Measurements from ENCODE around the gene SPSB4. TPM values are rescaled to one million over a fixed set of nuclear protein-coding genes. Genes with fewer than 3 reads are reported as not detected.
"Not testable (repeated sequence)": the region's sequence is repeated elsewhere in the genome, so short reads cannot be mapped to it uniquely, and the experiment has no call there.

Gene SPSB4
- total and polyA plus RNA-seq, 4 experiments from 2014 or later = not detected

DNA sequence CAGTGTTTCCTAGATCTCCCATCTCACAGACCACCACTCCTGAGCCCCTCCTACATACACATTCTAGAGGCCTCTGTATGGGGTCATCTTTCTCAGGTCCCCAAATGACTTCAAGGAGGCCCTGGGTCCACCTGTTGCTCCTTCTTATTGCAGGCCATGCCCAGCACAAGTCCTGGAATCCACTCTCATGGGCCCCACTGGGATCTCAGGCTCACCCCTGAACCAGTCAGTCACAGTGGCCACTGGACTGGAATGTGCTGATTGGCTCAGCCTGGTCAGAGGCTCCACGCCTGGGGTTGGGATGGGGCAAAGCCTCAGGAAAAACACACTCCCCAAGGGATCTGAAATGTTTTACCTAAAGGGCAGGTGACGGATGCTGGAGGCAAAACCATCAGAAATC lies 55.7 kb downstream of the SPSB4 start:
- Histone ChIP-seq H3K4me1 (ENCODE audit: insufficient read depth, low read length) (no peaks in the 10 kb centered on the region), H3K4me3 (ENCODE audit: low read length in 2 of 2) (no peak overlapping the region), H3K27ac (ENCODE audit: low read depth, low read length) (no peak overlapping the region), H3K36me3 (ENCODE audit: insufficient read depth, low read length) (no peaks in the 10 kb centered on the region), H3K9me3 (ENCODE audit: control insufficient read depth in 1 of 2, low read length in 2 of 2) (no peaks in the 10 kb centered on the region), H3K27me3 (ENCODE audit: insufficient read depth, low read length) (no peaks in the 10 kb centered on the region)
- H3K27ac Mint-ChIP-seq = peak overlapping the region in 1 of 7 donors; percentile 26
- intact Hi-C loops (cut with micrococcal nuclease) = loop anchor here (1.0 to 5.0 kb wide), 3 partner anchors 85 to 1680 kb away; no protein-coding TSS in a partner anchor
- peaks cover 0 to 2% (median 0%) of the 10 kb centered on the region in 8 donors for H3K9me3 Mint-ChIP-seq
- ChIA-PET POLR2A (ENCODE audit: partially characterized antibody) (no interaction called here), CTCF (ENCODE audit: partially characterized antibody) (no interaction called here)
- no peak overlapping the region for H3K4me3 Mint-ChIP-seq
- H3K36me3 Mint-ChIP-seq = no peaks in the 10 kb centered on the region
- H3K4me1 Mint-ChIP-seq = no peaks in the 10 kb centered on the region
- no peak for DNase-seq
- H3K27me3 Mint-ChIP-seq = peaks cover 2% of the 10 kb centered on the region in 2 donors

DNA sequence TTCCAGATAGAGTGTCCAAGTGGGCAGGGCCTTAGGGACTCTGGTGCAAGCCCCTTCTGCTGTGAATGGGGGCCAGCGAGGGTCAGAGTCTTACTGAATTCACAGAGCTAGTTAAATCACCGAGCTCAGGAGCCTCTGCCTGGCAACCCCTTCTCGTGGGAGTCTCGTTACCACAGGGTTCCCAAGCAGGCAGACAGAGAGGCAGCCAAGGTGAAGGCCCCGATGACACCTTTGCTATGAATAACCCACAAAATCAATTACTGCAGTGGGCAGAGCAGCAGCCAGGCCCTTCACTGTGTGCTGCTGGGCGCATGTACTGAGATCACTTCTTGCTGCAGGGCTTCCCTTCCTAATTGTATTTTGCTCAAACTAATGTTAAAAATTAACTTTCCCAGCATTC lies 56.9 kb downstream of the SPSB4 start:
- Mint-ChIP-seq H3K4me1 (no peaks in the 10 kb centered on the region), H3K4me3 (no peak overlapping the region), H3K27me3 (peaks cover 2% of the 10 kb centered on the region in 2 donors), H3K27ac (no peak overlapping the region), H3K36me3 (no peaks in the 10 kb centered on the region), H3K9me3 (peaks cover 0 to 2% (median 0%) of the 10 kb centered on the region in 8 donors)
- no peak for DNase-seq
- no peak overlapping the region for H3K4me3 ChIP-seq (ENCODE audit: low read length in 2 of 2)
- no peaks in the 10 kb centered on the region for H3K36me3 ChIP-seq (ENCODE audit: insufficient read depth, low read length)
- POLR2A ChIA-PET (ENCODE audit: partially characterized antibody) = no interaction called here
- intact Hi-C loops (cut with micrococcal nuclease) = loop anchor here (5.0 kb wide), 1 partner anchor 1681 kb away; no protein-coding TSS in a partner anchor
- CTCF ChIA-PET (ENCODE audit: partially characterized antibody) = interaction anchor here (0.6 to 1.4 kb wide), 2 partner anchors 9 to 107 kb away, joined by 3 to 4 read pairs; no protein-coding TSS in a partner anchor
- no peaks in the 10 kb centered on the region for H3K4me1 ChIP-seq (ENCODE audit: insufficient read depth, low read length)
- H3K27me3 ChIP-seq (ENCODE audit: insufficient read depth, low read length) = no peaks in the 10 kb centered on the region
- H3K27ac ChIP-seq (ENCODE audit: low read depth, low read length) = no peak overlapping the region
- H3K9me3 ChIP-seq (ENCODE audit: control insufficient read depth in 1 of 2, low read length in 2 of 2) = no peaks in the 10 kb centered on the region

DNA sequence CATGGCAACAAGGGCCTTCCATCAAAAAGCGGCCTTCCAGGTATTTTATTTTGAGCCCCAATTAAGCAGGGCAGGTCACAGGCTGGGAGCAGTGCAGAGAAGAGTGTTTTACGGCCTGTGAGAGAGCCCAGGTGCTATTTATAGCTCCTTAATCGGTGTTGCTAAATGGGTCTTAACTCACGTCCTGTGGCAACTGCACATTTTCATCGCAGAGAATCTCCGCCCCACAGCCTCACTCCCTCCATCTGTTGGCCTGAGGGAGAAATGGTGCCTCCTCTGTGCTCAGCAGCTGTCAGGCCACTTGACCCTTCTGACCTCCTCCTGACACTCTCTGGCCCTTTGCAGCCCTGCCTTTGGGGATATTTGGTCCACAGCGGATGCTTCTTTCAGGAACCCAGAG lies 58.6 kb downstream of the SPSB4 start:
- Histone ChIP-seq H3K36me3 (ENCODE audit: insufficient read depth, low read length) (no peaks in the 10 kb centered on the region), H3K4me1 (ENCODE audit: insufficient read depth, low read length) (no peaks in the 10 kb centered on the region), H3K27me3 (ENCODE audit: insufficient read depth, low read length) (no peaks in the 10 kb centered on the region), H3K27ac (ENCODE audit: low read depth, low read length) (no peak overlapping the region), H3K9me3 (ENCODE audit: control insufficient read depth in 1 of 2, low read length in 2 of 2) (no peaks in the 10 kb centered on the region), H3K4me3 (ENCODE audit: low read length in 2 of 2) (no peak overlapping the region)
- no peaks in the 10 kb centered on the region for H3K36me3 Mint-ChIP-seq
- peaks cover 2 to 4% of the 10 kb centered on the region in 2 donors for H3K27me3 Mint-ChIP-seq
- H3K4me3 Mint-ChIP-seq = no peak overlapping the region
- no peaks in the 10 kb centered on the region for H3K4me1 Mint-ChIP-seq
- CTCF ChIA-PET (ENCODE audit: partially characterized antibody) = interaction anchor here (1.0 to 1.4 kb wide), 2 partner anchors 12 to 109 kb away, joined by 3 to 5 read pairs; no protein-coding TSS in a partner anchor
- DNase-seq = no peak
- intact Hi-C loops (cut with micrococcal nuclease) = loop anchor here (5.0 kb wide), 1 partner anchor 1682 kb away; no protein-coding TSS in a partner anchor
- H3K27ac Mint-ChIP-seq = no peak overlapping the region
- POLR2A ChIA-PET (ENCODE audit: partially characterized antibody) = no interaction called here
- peaks cover 0 to 3% (median 0%) of the 10 kb centered on the region in 8 donors for H3K9me3 Mint-ChIP-seq

DNA sequence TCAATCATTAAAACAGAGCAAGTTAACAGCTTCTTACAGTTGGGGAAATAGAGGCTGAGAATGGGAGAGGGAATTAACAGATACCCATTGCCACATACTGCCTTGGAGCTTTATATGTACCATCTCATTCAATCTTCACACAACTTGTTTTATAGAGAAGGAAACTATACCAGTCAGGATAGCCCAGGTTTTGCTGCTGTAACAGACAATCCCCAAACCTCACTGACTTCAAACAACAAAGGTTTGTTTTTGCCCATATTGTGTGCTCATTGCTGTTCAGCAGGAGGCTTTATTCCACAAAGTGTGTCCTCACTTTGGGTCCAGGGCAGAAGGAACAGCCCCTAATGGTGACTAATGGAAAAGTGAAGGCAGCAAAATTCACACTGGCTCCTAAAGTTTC lies 59.2 kb downstream of the SPSB4 start:
- no peak overlapping the region for H3K4me3 Mint-ChIP-seq
- intact Hi-C loops (cut with micrococcal nuclease) = no loop called here
- Histone ChIP-seq H3K36me3 (ENCODE audit: insufficient read depth, low read length) (no peaks in the 10 kb centered on the region), H3K27ac (ENCODE audit: low read depth, low read length) (no peak overlapping the region), H3K27me3 (ENCODE audit: insufficient read depth, low read length) (no peaks in the 10 kb centered on the region), H3K4me1 (ENCODE audit: insufficient read depth, low read length) (no peaks in the 10 kb centered on the region), H3K4me3 (ENCODE audit: low read length in 2 of 2) (no peak overlapping the region), H3K9me3 (ENCODE audit: control insufficient read depth in 1 of 2, low read length in 2 of 2) (no peaks in the 10 kb centered on the region)
- ChIA-PET CTCF (ENCODE audit: partially characterized antibody) (interaction anchor here (1.0 to 1.4 kb wide), 2 partner anchors 11 to 110 kb away, joined by 3 to 5 read pairs; no protein-coding TSS in a partner anchor), POLR2A (ENCODE audit: partially characterized antibody) (no interaction called here)
- H3K27ac Mint-ChIP-seq = no peak overlapping the region
- no peak for DNase-seq
- no peaks in the 10 kb centered on the region for H3K36me3 Mint-ChIP-seq
- no peaks in the 10 kb centered on the region for H3K4me1 Mint-ChIP-seq
- peaks cover 0 to 3% (median 0%) of the 10 kb centered on the region in 8 donors for H3K9me3 Mint-ChIP-seq
- H3K27me3 Mint-ChIP-seq = peaks cover 2 to 4% of the 10 kb centered on the region in 2 donors

DNA sequence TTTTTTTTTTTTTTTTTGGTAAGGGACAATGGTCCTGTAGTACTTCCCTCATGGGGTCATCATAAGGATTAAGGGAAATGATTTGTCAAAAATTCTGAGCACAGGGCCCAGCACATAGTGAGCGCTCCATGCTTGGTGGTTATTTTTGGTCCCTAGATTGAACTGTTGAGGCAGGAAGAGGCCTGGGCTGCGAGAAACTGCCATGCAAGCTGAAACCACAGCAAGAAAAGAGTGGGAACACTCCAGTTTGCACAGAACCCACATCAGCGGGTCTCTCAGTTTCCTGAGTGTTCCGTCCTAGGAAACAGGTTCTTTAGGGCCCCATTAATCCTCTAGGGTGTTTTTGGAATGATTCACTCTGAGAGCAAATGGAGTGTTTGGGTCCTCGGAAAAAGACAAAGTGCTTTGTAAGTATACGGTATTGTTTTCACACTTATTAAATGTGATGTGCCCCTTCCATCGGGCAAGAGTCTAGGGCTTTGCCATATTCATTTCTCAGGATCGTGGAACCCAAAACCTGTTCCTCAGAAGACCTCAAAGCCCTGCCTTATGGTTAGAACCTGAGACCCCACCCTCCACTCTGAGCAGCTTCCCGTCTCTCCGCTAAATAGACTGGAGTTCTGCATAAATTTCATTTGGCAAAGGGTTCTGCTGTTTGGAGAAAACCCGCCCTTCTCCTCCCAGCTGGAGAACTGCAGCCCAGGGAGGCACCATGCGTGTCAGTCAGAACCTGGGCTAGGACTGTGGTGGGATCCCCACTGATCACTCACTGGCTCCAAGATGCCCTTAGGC lies 60.4 kb downstream of the SPSB4 start:
- Histone ChIP-seq H3K27ac (ENCODE audit: low read depth, low read length) (no peak overlapping the region), H3K4me1 (ENCODE audit: insufficient read depth, low read length) (no peaks in the 10 kb centered on the region), H3K36me3 (ENCODE audit: insufficient read depth, low read length) (no peaks in the 10 kb centered on the region), H3K27me3 (ENCODE audit: insufficient read depth, low read length) (no peaks in the 10 kb centered on the region), H3K4me3 (ENCODE audit: low read length in 2 of 2) (no peak overlapping the region), H3K9me3 (ENCODE audit: control insufficient read depth in 1 of 2, low read length in 2 of 2) (no peaks in the 10 kb centered on the region)
- no peak overlapping the region for H3K4me3 Mint-ChIP-seq
- H3K36me3 Mint-ChIP-seq = no peaks in the 10 kb centered on the region
- no peaks in the 10 kb centered on the region for H3K4me1 Mint-ChIP-seq
- DNase-seq = no peak
- CTCF ChIA-PET (ENCODE audit: partially characterized antibody) = interaction anchor here (1.0 kb wide), 1 partner anchor 8 kb away, joined by 3 read pairs; no protein-coding TSS in a partner anchor
- no peak overlapping the region for H3K27ac Mint-ChIP-seq
- H3K9me3 Mint-ChIP-seq = peaks cover 0 to 3% (median 0%) of the 10 kb centered on the region in 8 donors
- intact Hi-C loops (cut with micrococcal nuclease) = no loop called here
- POLR2A ChIA-PET (ENCODE audit: partially characterized antibody) = no interaction called here
- H3K27me3 Mint-ChIP-seq = peaks cover 2 to 4% of the 10 kb centered on the region in 2 donors

DNA sequence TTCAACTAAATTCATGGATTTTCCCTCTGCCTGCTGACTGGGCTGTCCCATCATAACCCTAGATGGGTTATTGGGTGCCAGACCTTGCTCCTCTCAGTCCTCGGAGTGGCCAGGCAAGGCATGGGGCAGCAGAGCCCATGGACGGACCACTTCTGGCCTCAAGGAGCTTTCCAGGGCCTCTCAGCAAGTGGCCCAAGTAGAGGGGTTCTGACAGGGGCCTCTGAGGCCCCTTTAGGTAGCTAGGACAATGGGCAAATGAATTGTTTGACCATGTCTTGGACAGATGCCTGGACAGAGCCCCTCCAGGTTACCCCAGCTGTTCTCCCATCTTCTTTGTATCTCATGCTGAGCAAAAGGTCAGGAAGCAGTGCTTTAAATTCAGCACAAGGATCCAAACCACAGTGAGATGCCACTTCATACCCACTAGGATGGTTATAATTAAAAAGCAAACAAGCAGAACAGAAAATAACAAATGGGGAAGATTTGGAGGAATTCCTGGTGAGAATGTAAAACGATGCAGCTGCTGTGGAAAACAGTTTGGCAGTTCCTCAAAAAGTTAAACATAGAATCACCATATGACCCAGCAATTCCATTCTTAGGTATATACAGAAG lies 61.6 kb downstream of the SPSB4 start:
- H3K4me3 Mint-ChIP-seq = no peak overlapping the region
- intact Hi-C loops (cut with micrococcal nuclease) = no loop called here
- Histone ChIP-seq H3K27ac (ENCODE audit: low read depth, low read length) (no peak overlapping the region), H3K36me3 (ENCODE audit: insufficient read depth, low read length) (no peaks in the 10 kb centered on the region), H3K4me3 (ENCODE audit: low read length in 2 of 2) (no peak overlapping the region), H3K27me3 (ENCODE audit: insufficient read depth, low read length) (no peaks in the 10 kb centered on the region), H3K4me1 (ENCODE audit: insufficient read depth, low read length) (no peaks in the 10 kb centered on the region), H3K9me3 (ENCODE audit: control insufficient read depth in 1 of 2, low read length in 2 of 2) (no peaks in the 10 kb centered on the region)
- no peaks in the 10 kb centered on the region for H3K36me3 Mint-ChIP-seq
- peaks cover 0 to 3% (median 0%) of the 10 kb centered on the region in 8 donors for H3K9me3 Mint-ChIP-seq
- no peaks in the 10 kb centered on the region for H3K4me1 Mint-ChIP-seq
- POLR2A ChIA-PET (ENCODE audit: partially characterized antibody) = no interaction called here
- H3K27me3 Mint-ChIP-seq = peaks cover 2 to 4% of the 10 kb centered on the region in 2 donors
- CTCF ChIA-PET (ENCODE audit: partially characterized antibody) = interaction anchor here (1.0 kb wide), 1 partner anchor 10 kb away, joined by 3 read pairs; no protein-coding TSS in a partner anchor
- no peak for DNase-seq
- H3K27ac Mint-ChIP-seq = no peak overlapping the region

DNA sequence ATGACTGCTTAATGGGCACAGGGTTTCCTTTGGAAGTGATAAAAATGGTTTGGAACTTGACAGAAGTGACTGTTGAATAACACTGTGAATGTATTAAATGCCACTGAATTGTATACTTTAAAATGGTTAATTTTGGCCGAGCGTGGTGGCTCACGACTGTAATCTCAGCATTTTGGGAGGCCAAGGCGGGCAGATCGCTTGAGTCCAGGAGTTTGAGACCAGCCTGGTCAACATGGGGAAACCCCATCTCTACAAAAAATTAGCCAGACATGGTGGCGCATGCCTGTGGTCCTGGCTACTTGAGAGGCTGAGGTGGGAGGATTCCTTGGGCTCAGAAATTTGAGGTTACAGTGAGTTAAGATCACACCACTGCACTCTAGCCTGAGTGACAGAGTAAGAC lies 62.5 kb downstream of the SPSB4 start:
- DNase-seq; H3K4me1 ChIP-seq (ENCODE audit: insufficient read depth, low read length); H3K27ac Mint-ChIP-seq; H3K4me3 Mint-ChIP-seq; POLR2A ChIA-PET (ENCODE audit: partially characterized antibody); intact Hi-C loops (cut with micrococcal nuclease); H3K4me1 Mint-ChIP-seq; H3K36me3 Mint-ChIP-seq; H3K4me3 ChIP-seq (ENCODE audit: low read length in 2 of 2); H3K9me3 Mint-ChIP-seq; H3K27me3 ChIP-seq (ENCODE audit: insufficient read depth, low read length); H3K9me3 ChIP-seq (ENCODE audit: control insufficient read depth in 1 of 2, low read length in 2 of 2); H3K36me3 ChIP-seq (ENCODE audit: insufficient read depth, low read length); H3K27me3 Mint-ChIP-seq; H3K27ac ChIP-seq (ENCODE audit: low read depth, low read length): not testable (repeated sequence)
- CTCF ChIA-PET (ENCODE audit: partially characterized antibody) = interaction anchor here (0.7 kb wide), 1 partner anchor 9 kb away, joined by 3 read pairs; no protein-coding TSS in a partner anchor
